HG03103 (cell line): ENCODE measurements around the gene TMEM33.
A peak's percentile ranks its signal among the peaks of the same experiment; 100 is the strongest.
"Not testable (repeated sequence)": the region's sequence is repeated elsewhere in the genome, so short reads cannot be mapped to it uniquely, and the experiment has no call there.

Experiments
- ATAC-seq: cut with Tn5 transposase; IDR thresholded peaks from one replicate; pipeline ENCODE4 v1.9.1; 2021; ENCODE audit warnings: low read depth; ENCODE audit not compliant: unreplicated experiment

Gene TMEM33

GRCh38 chr4:41934901-41935651 lies at the start of gene TMEM33:
Gene TMEM33 (plus strand): TSS chr4:41935429. CDS start chr4:41935485, 56 bp downstream.
- ATAC-seq, result peak; percentile 95

GRCh38 chr4:41885456-41885855 lies 49.8 kb upstream of the TMEM33 start:
- no peak for ATAC-seq

- ATAC-seq, result no peak
Measured at GRCh38 chr4:41887277-41887676, 48.0 kb upstream of the TMEM33 start.

- no peak for ATAC-seq
Measured at GRCh38 chr4:41887821-41888686, 47.2 kb upstream of the TMEM33 start.

GRCh38 chr4:41888687-41889074 lies 46.5 kb upstream of the TMEM33 start:
- ATAC-seq, result no peak

- ATAC-seq, result no peak
Measured at GRCh38 chr4:41889317-41889716, 45.9 kb upstream of the TMEM33 start.

- no peak for ATAC-seq
Measured at GRCh38 chr4:41890085-41890484, 45.1 kb upstream of the TMEM33 start.

GRCh38 chr4:41896648-41897047 lies 38.6 kb upstream of the TMEM33 start:
- ATAC-seq, result no peak

GRCh38 chr4:41897698-41898097 lies 37.5 kb upstream of the TMEM33 start:
- ATAC-seq, result no peak

GRCh38 chr4:41909136-41909535 lies 26.1 kb upstream of the TMEM33 start:
- not testable (repeated sequence) for ATAC-seq

GRCh38 chr4:41912546-41912945 lies 22.7 kb upstream of the TMEM33 start:
- ATAC-seq, result no peak

GRCh38 chr4:41913509-41913908 lies 21.7 kb upstream of the TMEM33 start:
- ATAC-seq, result no peak

GRCh38 chr4:41918278-41918677 lies 17.0 kb upstream of the TMEM33 start:
- no peak for ATAC-seq

- not testable (repeated sequence) for ATAC-seq
Measured at GRCh38 chr4:41920416-41920815, 14.8 kb upstream of the TMEM33 start.

GRCh38 chr4:41921476-41921875 lies 13.8 kb upstream of the TMEM33 start:
- ATAC-seq, result no peak

- no peak for ATAC-seq
Measured at GRCh38 chr4:41927796-41928499, 7.3 kb upstream of the TMEM33 start.

- ATAC-seq, result no peak
Measured at GRCh38 chr4:41930139-41930831, 4.9 kb upstream of the TMEM33 start.

- ATAC-seq, result no peak
Measured at GRCh38 chr4:41932988-41933387, 2.2 kb upstream of the TMEM33 start.

- ATAC-seq, result no peak
Measured at GRCh38 chr4:41933997-41934503, 1.2 kb upstream of the TMEM33 start.

GRCh38 chr4:41934514-41934900 lies 722 bp upstream of the TMEM33 start:
- no peak for ATAC-seq
